Spleen (tissue), 11 donors: Measurements from ENCODE around the gene GLRA3. TPM values are rescaled to one million over a fixed set of nuclear protein-coding genes. Genes with fewer than 3 reads are reported as not detected.

Source experiments
- DNase-seq: peaks from one replicate; pipeline ENCODE4 v3.0.0-alpha.2; 2020
- H3K27ac ChIP-seq, 8 donors: fragments of 200-600 bp; sonication (generic) in 7 of 8; 1 replicate in 4 of 8; 2 replicates in 4 of 8; pipeline versions ENCODE4 v1.5.0 to v1.8.0; 2016 to 2021; ENCODE audit warnings: inconsistent platforms in 4 of 8, mild to moderate bottlenecking in 4 of 8, moderate library complexity in 1 of 8
- H3K27me3 ChIP-seq, 7 donors: fragments of 200-600 bp; sonication (generic) in 6 of 7; replicated peaks in 1 of 7; 1 replicate in 4 of 7; 2 replicates in 3 of 7; pipeline versions ENCODE4 v1.5.0 to v1.8.0; 2016 to 2021; ENCODE audit warnings: inconsistent platforms in 3 of 7, mild to moderate bottlenecking in 1 of 7
- H3K36me3 ChIP-seq, 6 donors: fragments of 200-600 bp; sonication (generic) in 5 of 6; 1 replicate in 4 of 6; 2 replicates in 2 of 6; pipeline versions ENCODE4 v1.5.0 to v1.8.0; 2016 to 2021; ENCODE audit warnings: inconsistent platforms in 2 of 6
- H3K4me1 ChIP-seq, 6 donors: fragments of 200-600 bp; sonication (generic) in 5 of 6; 1 replicate in 3 of 6; 2 replicates in 3 of 6; pipeline versions ENCODE4 v1.5.0 to v1.8.0; 2016 to 2021; ENCODE audit warnings: inconsistent platforms in 3 of 6
- H3K4me3 ChIP-seq, 8 donors: fragments of 200-600 bp; sonication (generic) in 7 of 8; 1 replicate in 4 of 8; 2 replicates in 4 of 8; pipeline versions ENCODE4 v1.5.0 to v1.8.0; 2016 to 2021; ENCODE audit warnings: inconsistent platforms in 4 of 8, mild to moderate bottlenecking in 4 of 8, moderate library complexity in 2 of 8
- H3K9me3 ChIP-seq, 8 donors: fragments of 200-600 bp; sonication (generic) in 7 of 8; 1 replicate in 4 of 8; 2 replicates in 4 of 8; pipeline versions ENCODE4 v1.5.0 to v1.8.0; 2016 to 2021; ENCODE audit warnings: inconsistent platforms in 4 of 8
- CTCF ChIP-seq, 11 experiments: fragments of 200-600 bp in 7 of 11; fragments of 450-650 bp in 4 of 11; sonication (generic) in 4 of 11; IDR thresholded peaks in 8 of 11; conservative IDR thresholded peaks in 3 of 11; 1 replicate in 7 of 11; 2 replicates in 4 of 11; pipeline versions ENCODE4 v1.4.0 to v1.8.0; 2016 to 2021; ENCODE audit warnings: antibody characterized with exemption in 11 of 11, inconsistent platforms in 4 of 11, mild to moderate bottlenecking in 1 of 11
- POLR2A ChIP-seq, 3 donors: fragments of 450-650 bp; IDR thresholded peaks; one replicate each; pipeline ENCODE4 v1.5.1; 2017; ENCODE audit warnings: antibody characterized with exemption in 3 of 3, mild to moderate bottlenecking in 1 of 3
- POLR2AphosphoS5 ChIP-seq, 3 donors: sonication (generic); formaldehyde crosslinking; IDR thresholded peaks; one replicate each; pipeline ENCODE4 v1.5.1; 2017; ENCODE audit warnings: antibody characterized with exemption in 3 of 3
- WGBS, 5 donors: extraction: QIAGEN DNeasy Blood & Tissue Kit in 3 of 5; methylation state at CpG; one replicate each; pipeline versions ENCODE4 v1.1.5 to v1.1.7; 2013 to 2018; 5-methylcytosine and 5-hydroxymethylcytosine counted together
- intact Hi-C: fragments of 100-400 bp; cut with DNase I; formaldehyde crosslinking; loops from one replicate; pipeline ENCODE4 v1.15.0; 2023; ENCODE audit warnings: low total_unique reads
- polyA plus RNA-seq, 3 donors: library from polyadenylated mRNA; stranded (reverse); fragments of 200-250 nt; gene quantifications; one replicate each; pipeline ENCODE4 v1.2.1, GENCODE V29; 2013
- total RNA-seq, 7 donors: library from RNA; depleted of rRNA in 3 of 7; stranded (reverse); fragments of >200 nt in 3 of 7; fragmentation: NEBNext Ultra II Directional in 4 of 7; extraction: Animal tissue kit (Norgen Biotek cat#: 25700) in 4 of 7; gene quantifications; one replicate each; pipeline versions ENCODE4 v1.1.0 to v1.2.1, GENCODE V29; 2016 to 2021
- donor health status: healthy with polysubstance abuse.
- donor health status: DM: no; HTN: no; CAD: no; lungs with moderate emphysema.
- donor health status: DM: no; HTN: no; CAD: no.
- donor health status: Bipolar disorder and iron deficiency.
- donor health status: healthy.
- donor health status: DM: no; HTN: no; CAD: no.
- donor health status: DM: yes; HTN: yes; CAD: no.

The GLRA3 gene
- total and polyA plus RNA-seq, 10 donors, result 0.02 to 0.20 (median 0.06) TPM; not detected in 2

DNA sequence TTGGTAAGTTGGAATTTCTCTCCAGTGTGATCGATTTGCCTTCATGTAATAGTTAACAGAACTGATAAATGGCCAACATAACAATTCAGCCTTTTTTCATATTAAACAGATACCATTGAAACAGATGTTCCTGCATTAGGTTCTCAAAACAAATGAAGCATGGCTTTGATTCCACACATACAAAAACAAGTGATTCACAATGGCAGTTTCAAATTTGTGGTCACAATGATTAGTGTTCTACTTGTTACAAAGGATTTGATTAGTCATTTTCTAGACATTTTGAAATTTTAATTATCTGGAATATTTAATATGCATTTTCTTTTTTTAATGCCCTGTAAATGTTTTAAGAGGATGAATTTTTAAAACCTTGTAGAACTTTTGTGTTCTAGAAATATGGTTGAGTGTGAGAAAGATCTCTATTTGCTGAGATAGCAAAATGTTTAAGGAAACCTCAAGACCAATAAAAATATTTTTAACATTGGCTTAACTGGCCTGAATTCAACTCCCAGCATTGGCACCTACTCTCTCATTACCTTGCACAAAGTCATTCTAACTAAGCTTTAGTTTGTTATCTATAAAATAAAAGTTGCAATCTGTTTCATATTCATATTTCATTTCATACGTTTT, 18.9 kb upstream of the GLRA3 start:
- Histone ChIP-seq H3K4me3 (no peak overlapping the region), H3K27me3 (no peaks in the 10 kb centered on the region), H3K36me3 (no peaks in the 10 kb centered on the region), H3K4me1 (no peaks in the 10 kb centered on the region), H3K27ac (no peak overlapping the region), H3K9me3 (peaks cover 0 to 10% (median 4%) of the 10 kb centered on the region in 8 donors)
- TF ChIP-seq CTCF (IDR thresholded peaks at IDR 0.05 in 8 of 11, conservative IDR thresholded peaks at IDR 0.05 in 3 of 11) (no peak), POLR2A (IDR thresholded peaks at IDR 0.05) (no peak), POLR2AphosphoS5 (IDR thresholded peaks at IDR 0.05) (no peak)
- 61 to 79% (median 68%) methylated on average over 2 of the region's 2 CpGs for WGBS, 5 donors
- no peak for DNase-seq
- intact Hi-C loops, result no loop called here

DNA sequence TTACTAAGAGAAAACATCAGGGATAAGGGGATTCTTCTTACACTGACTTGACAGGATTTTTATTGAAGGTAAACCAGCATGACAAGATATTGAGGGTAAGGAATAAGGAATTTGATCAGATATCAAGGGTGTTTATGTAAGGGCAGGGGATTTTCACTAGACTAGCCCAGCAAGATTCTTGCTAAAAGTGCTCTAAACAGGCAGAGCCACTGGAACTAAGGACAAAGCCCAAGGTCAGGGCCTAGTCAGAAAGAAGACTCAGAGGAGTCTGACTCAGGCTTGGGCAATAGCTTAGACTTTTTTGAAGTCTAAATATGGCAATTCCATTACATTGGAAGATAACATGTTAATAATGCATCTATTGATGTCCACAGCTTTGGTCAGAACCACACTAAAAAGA, 6.5 kb upstream of the GLRA3 start:
- TF ChIP-seq CTCF (IDR thresholded peaks at IDR 0.05 in 8 of 11, conservative IDR thresholded peaks at IDR 0.05 in 3 of 11) (no peak), POLR2A (IDR thresholded peaks at IDR 0.05) (no peak), POLR2AphosphoS5 (IDR thresholded peaks at IDR 0.05) (no peak)
- no peaks in the 10 kb centered on the region for H3K4me1 ChIP-seq
- intact Hi-C loops, result no loop called here
- no peak overlapping the region for H3K27ac ChIP-seq
- H3K4me3 ChIP-seq, result no peak overlapping the region
- H3K9me3 ChIP-seq, result no peaks in the 10 kb centered on the region
- no peak for DNase-seq
- H3K36me3 ChIP-seq, result no peaks in the 10 kb centered on the region
- H3K27me3 ChIP-seq, result peaks cover 0 to 3% (median 0%) of the 10 kb centered on the region in 7 donors

GRCh38 chr4:174834477-174834876, 5.4 kb upstream of the GLRA3 start:
- 81 to 90% (median 89%) methylated on average over 2 of the region's 2 CpGs for WGBS, 5 donors
- intact Hi-C loops, result no loop called here

DNA sequence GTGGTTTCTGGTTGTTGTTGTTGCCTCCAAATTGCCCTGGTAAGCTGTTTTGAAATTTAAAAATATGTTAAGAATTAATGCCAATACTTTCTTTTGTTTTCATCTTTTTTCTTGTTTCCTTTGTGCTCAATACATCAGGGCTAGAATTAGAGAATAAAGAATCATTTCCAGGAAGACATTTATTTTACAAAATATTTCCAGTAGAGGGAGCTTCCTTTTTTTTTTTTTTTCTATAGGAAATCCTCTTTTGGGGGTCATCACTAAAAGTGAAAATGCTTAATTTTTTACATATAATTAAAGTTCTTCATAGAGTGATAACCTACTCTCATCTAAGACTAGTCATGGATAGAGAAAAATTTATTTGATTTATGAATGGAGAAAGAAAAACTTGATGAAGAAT, 2.4 kb downstream of the GLRA3 start:
- H3K27me3 ChIP-seq, result peaks cover 0 to 17% (median 0%) of the 10 kb centered on the region in 7 donors
- no peaks in the 10 kb centered on the region for H3K36me3 ChIP-seq
- no peak overlapping the region for H3K4me3 ChIP-seq
- DNase-seq, result no peak
- no peak overlapping the region for H3K27ac ChIP-seq
- peaks cover 0 to 5% (median 0%) of the 10 kb centered on the region in 6 donors for H3K4me1 ChIP-seq
- peaks cover 0 to 4% (median 0%) of the 10 kb centered on the region in 8 donors for H3K9me3 ChIP-seq
- no peak for TF ChIP-seq CTCF (IDR thresholded peaks at IDR 0.05 in 8 of 11, conservative IDR thresholded peaks at IDR 0.05 in 3 of 11)
- intact Hi-C loops, result no loop called here

More at GRCh38 chr4:174834477-174834876, 5.4 kb upstream of the GLRA3 start:
- H3K36me3 ChIP-seq, result no peaks in the 10 kb centered on the region
- H3K27me3 ChIP-seq, result peaks cover 0 to 5% (median 0%) of the 10 kb centered on the region in 7 donors
- no peaks in the 10 kb centered on the region for H3K9me3 ChIP-seq
- DNase-seq, result no peak
- H3K27ac ChIP-seq, result no peak overlapping the region
- TF ChIP-seq POLR2A (IDR thresholded peaks at IDR 0.05) (no peak), CTCF (IDR thresholded peaks at IDR 0.05 in 8 of 11, conservative IDR thresholded peaks at IDR 0.05 in 3 of 11) (no peak), POLR2AphosphoS5 (IDR thresholded peaks at IDR 0.05) (no peak)
- no peak overlapping the region for H3K4me3 ChIP-seq
- peaks cover 0 to under 1% (median 0%) of the 10 kb centered on the region in 6 donors for H3K4me1 ChIP-seq
